DMS53 (cell line): Measurements from ENCODE around the gene ZNF70.

Experiments used
- DNase-seq: peaks from one replicate; lab custom pipeline; 2025; lab: John Stamatoyannopoulos, UW

The ZNF70 gene

DNA sequence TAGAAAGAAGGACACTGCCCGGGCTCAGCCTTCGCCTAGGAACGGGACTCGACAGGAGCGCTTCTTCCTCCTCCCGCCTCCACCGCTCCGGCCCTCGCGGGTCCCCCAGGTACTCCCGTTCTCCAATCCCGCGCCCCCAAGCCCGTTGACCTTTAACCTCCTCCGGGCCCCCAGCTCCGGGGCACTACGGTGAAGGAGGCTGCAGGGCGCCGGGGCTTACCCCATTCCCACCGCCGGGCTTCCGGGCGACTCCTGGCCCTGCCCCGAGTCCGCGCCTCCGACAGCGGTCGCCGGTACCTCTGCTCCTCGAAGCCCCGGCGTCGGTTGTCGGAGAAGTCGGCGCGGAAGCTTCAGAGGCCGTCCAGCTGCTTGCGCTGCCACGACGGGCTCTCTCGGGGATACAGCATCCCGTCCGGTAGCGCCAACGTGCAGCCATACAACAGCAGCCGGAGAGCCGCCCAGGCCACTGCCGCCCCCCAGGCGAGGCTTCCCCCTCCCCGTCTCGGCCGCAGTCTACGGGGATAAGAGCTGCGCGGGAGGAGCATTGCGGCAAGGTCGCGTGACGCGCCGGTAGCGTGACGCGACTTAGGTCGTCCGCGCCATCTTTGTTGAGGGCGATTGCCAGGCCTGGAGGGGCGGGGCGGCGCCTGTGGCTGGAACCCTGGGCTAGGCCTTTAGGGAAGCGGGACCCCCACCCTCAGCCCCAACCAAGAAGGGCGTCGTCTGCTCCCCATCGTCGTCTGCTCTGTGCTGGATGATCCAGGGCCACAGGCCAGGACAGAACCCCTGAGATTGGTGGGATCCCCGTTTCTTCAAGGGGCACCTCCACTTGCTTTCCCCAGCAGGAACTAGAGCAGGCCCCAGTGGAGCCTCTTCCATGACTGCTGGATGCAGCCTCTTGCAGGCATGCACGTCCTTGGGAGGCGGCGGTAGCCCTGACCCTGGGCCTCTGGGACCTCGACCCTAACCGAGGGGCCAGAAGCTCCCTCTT is 33.8 kb downstream of the ZNF70 start:
- peak; percentile 82 for DNase-seq

GRCh38 chr22:23715806-23716375 is 35.0 kb downstream of the ZNF70 start:
- no peak for DNase-seq

GRCh38 chr22:23714596-23715578 is 36.0 kb downstream of the ZNF70 start:
- DNase-seq, result no peak

- no peak for DNase-seq
Measured at GRCh38 chr22:23713696-23714595, 37.0 kb downstream of the ZNF70 start.

GRCh38 chr22:23712256-23712655 is 38.7 kb downstream of the ZNF70 start:
- DNase-seq, result no peak

- DNase-seq, result no peak
Measured at GRCh38 chr22:23709107-23709506, 41.8 kb downstream of the ZNF70 start.

GRCh38 chr22:23708270-23708669 is 42.6 kb downstream of the ZNF70 start:
- DNase-seq, result no peak

- no peak for DNase-seq
Measured at GRCh38 chr22:23705358-23705757, 45.6 kb downstream of the ZNF70 start.

GRCh38 chr22:23704829-23705228 is 46.1 kb downstream of the ZNF70 start:
- DNase-seq, result no peak

GRCh38 chr22:23704062-23704461 is 46.9 kb downstream of the ZNF70 start:
- DNase-seq, result no peak

DNA sequence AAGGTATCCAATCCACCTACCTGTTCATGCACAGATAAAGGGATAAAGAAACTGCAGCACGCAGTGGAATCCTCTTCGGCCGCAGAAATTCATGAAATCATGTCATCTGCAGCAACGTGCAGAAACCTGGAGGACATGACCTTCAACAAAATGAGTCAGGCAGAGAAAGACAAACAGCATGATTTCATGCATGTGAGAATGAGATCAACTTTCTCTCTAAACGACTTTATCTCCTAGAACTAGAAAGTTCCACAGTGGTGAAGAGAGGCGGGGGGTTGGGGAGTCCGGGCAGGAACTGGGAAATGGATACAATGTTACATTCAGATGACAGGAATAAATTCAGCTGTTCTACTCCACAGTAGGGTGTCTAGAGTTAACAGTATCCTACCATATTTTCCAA is 50.2 kb downstream of the ZNF70 start:
- DNase-seq, result peak; percentile 20

GRCh38 chr22:23698673-23699235 is 52.2 kb downstream of the ZNF70 start:
- no peak for DNase-seq

DNA sequence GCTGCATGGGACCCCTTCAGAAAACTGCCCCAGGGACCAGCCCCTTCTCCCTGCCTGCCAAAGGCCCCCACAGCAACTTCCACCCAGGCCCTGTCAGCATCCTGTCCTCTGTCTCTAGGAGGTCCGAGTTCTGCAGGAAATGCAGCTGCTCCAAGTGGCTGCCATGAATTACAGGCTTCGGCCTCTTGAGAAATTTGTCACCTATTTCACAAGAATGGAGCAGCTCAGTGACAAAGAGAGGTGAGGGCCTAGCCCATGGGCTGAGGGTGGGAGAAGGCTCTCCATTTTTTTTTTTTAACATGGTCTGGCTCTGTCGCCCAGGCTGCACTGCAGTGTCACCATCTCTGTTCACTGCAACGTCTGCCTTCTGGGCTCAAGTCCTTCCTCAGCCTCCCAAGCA is 52.8 kb downstream of the ZNF70 start:
- DNase-seq, result no peak

DNA sequence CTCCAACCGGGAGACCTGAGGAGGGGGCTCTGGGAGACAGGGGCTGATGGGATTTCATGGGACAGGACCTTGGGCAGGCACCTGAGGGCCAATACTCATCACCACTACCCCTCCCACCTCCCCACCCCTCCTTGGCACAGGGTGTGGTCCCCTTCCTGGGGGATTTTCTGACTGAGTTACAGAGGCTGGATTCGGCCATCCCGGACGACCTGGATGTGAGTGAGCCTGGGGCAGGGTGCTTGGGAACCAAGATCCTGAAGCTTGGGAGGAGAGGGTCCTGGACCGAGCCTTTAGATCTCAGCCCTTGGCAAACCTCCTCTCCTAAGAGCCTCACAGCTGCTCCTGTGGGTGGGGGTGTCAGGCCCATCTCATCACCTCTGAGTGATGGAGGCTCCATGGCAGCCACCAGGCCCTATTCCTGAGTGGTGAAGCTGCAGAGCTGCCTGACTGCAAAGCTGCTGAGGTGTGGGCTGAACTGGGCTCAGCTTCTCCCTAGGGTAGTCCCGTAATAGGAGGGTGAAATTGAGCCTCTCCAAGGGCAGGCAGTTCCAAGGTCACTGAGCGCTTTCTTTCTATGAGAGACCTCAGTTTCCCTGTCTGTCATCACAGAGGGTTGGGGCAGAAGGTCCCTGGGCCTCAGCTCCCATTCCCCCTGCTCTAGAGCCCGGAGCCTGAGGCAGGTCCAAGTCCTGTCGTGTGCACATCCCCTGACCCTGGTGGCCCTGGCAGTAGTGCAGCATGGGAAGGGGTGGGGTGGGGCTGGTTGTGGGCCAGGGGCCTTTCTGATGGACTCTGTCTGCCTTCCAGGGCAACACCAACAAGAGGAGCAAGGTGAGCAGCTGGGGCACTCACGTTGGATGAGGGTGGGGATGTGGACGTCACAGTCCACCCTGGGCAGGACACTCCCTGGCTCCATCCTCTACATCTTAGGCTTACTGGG is 53.6 kb downstream of the ZNF70 start:
- DNase-seq, result no peak

DNA sequence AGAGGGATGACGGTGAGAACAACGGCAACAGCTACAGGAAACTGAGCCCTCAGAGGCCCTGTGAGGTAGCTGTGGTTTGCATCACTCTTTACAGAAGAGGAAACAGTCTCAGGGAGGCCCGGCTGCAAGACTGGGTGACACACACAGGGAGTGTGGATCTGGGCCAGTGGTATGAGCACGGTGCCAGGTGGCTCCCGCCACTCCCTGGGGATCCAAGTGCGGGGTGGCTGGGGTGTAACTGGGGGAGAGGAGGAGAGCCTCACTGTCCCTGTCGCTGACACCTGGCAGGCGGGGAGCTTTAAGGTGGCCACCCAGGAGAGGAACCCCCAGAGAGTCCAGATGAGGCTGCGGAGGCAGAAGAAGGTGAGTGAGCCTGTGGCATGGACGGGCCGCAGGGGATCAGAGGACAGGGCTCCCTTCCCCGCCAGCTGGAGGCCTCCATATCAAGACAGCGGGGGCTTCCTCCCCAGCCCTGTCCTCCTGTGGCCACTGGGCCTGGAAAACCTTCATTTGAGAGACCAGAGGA is 54.5 kb downstream of the ZNF70 start:
- DNase-seq, result no peak

- DNase-seq, result no peak
Measured at GRCh38 chr22:23695571-23696325, 55.2 kb downstream of the ZNF70 start.

GRCh38 chr22:23695141-23695540 is 55.8 kb downstream of the ZNF70 start:
- no peak for DNase-seq

DNA sequence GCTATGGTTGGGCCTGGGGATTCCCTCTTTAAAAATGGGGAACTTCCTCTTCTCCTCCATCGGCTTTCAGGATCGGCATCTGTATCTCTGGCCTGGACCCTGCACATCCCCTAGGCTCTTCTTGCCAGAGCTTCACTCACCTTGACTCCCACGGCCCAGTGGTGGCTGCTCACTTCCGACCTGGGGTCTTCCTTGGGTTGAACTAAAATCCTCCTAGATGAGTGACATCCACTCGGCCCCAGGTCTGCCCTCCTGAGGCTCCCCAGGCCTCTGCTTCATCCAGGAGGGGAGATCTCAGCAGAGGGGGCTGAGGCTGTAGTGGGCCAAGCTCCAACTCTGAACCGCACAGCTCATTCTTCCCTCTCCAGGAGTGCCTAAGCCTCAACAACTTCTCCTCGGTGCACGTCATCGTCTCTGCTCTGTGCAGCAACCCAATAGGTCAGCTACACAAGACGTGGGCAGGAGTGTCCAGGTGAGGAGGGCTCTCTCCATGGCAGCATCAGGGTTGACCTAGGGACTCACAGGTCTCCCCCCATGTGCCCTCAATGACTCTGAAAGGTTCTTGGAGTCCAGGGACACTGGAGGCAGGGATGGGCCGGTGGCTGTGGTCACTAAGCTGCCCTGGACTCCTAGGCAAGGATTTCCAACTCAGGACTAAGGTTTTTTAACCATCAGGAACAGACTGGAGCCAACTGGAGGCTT is 56.8 kb downstream of the ZNF70 start:
- DNase-seq, result no peak
